IMR-90 (cell line): ENCODE measurements around the gene ARHGAP23. TPM values are rescaled to one million over a fixed set of nuclear protein-coding genes. Genes with fewer than 3 reads are reported as not detected.
A peak's percentile ranks its signal among the peaks of the same experiment; 100 is the strongest.

Experiments used
- ATAC-seq: fragments of 200-7000 bp; cut with Tn5 transposase; 2 replicates; pipeline ENCODE4 v1.9.1; 2020; ENCODE audit warnings: low read depth, mild to moderate bottlenecking, moderate library complexity
- BruUV-seq: library from RNA; stranded (reverse); fragments of 400-500 nt; replicated peaks from 2 replicates; lab custom pipeline; 2021; lab: Mats Ljungman, UMichigan
- CTCF ChIA-PET: fragments of 300-600 bp; formaldehyde crosslinking; extraction: SDS; loops from one replicate; lab custom pipeline; 2021; ENCODE audit warnings: antibody characterized with exemption; lab: Yijun Ruan, JAX
- POLR2A ChIA-PET: fragments of 300-600 bp; sonication (Branson Sonifier 250); formaldehyde crosslinking; loops from one replicate; lab custom pipeline; 2022; ENCODE audit warnings: antibody characterized with exemption; ENCODE audit not compliant: unreplicated experiment; lab: Charles Lee
- DNase-seq: peaks from one replicate; pipeline ENCODE4 v3.0.0; 2013
- H2AFZ ChIP-seq: replicated peaks from 2 replicates; pipeline ENCODE3; 2013; ENCODE audit warnings: low read length, mild to moderate bottlenecking; ENCODE audit not compliant: poor library complexity
- H2AK5ac ChIP-seq: 2 replicates; pipeline ENCODE4 v1.6.1; 2013; ENCODE audit warnings: low read depth, low read length, inconsistent platforms
- H2AK9ac ChIP-seq: replicated peaks from 2 replicates; pipeline ENCODE3; 2013; ENCODE audit warnings: mild to moderate bottlenecking, low read depth, low read length, moderate library complexity; ENCODE audit not compliant: poor library complexity
- H2BK120ac ChIP-seq: 2 replicates; pipeline ENCODE4 v1.6.1; 2013; ENCODE audit warnings: low read depth, low read length, inconsistent platforms
- H2BK15ac ChIP-seq: 3 replicates; pipeline ENCODE4 v1.6.1; 2013; ENCODE audit warnings: low read depth, low read length, inconsistent platforms
- H2BK20ac ChIP-seq: 2 replicates; pipeline ENCODE4 v1.6.1; 2013; ENCODE audit warnings: low read depth, mild to moderate bottlenecking, inconsistent platforms, low read length, moderate library complexity
- H2BK5ac ChIP-seq: 2 replicates; pipeline ENCODE4 v1.6.1; 2013; ENCODE audit warnings: mild to moderate bottlenecking, low read depth, low read length, inconsistent platforms; ENCODE audit not compliant: poor library complexity, severe bottlenecking
- H3K14ac ChIP-seq: replicated peaks from 2 replicates; pipeline ENCODE4 v1.6.1; 2013; ENCODE audit warnings: low read depth, low read length, inconsistent platforms
- H3K18ac ChIP-seq: 2 replicates; pipeline ENCODE4 v1.6.1; 2013; ENCODE audit warnings: low read depth, low read length, control low read depth
- H3K23ac ChIP-seq: 2 replicates; pipeline ENCODE4 v1.6.1; 2013; ENCODE audit warnings: low read depth, low read length, inconsistent platforms
- H3K27ac ChIP-seq: 2 replicates; pipeline ENCODE4 v1.5.1; 2013; ENCODE audit warnings: mild to moderate bottlenecking, control low read depth, low read length; ENCODE audit not compliant: insufficient read depth
- H3K27me3 ChIP-seq: 2 replicates; pipeline ENCODE4 v1.6.1; 2013; ENCODE audit warnings: low read length; ENCODE audit not compliant: control insufficient read depth, insufficient read depth
- H3K36me3 ChIP-seq: 2 replicates; pipeline ENCODE4 v1.6.1; 2013; ENCODE audit warnings: low read length, mixed read lengths; ENCODE audit not compliant: control insufficient read depth, insufficient read depth
- H3K4ac ChIP-seq: 2 replicates; pipeline ENCODE4 v1.6.1; 2013; ENCODE audit warnings: low read depth, low read length, inconsistent platforms
- H3K4me1 ChIP-seq: 2 replicates; pipeline ENCODE4 v1.6.1; 2013; ENCODE audit warnings: low read length, mixed read lengths; ENCODE audit not compliant: control insufficient read depth, insufficient read depth
- H3K4me2 ChIP-seq: 2 replicates; pipeline ENCODE4 v1.6.1; 2013; ENCODE audit warnings: low read depth, mild to moderate bottlenecking, control low read depth, low read length, moderate library complexity
- H3K4me3 ChIP-seq: 2 replicates; pipeline ENCODE4 v1.5.1; 2013; ENCODE audit warnings: low read depth, mild to moderate bottlenecking, control low read depth, low read length, moderate library complexity; ENCODE audit not compliant: insufficient read depth
- H3K56ac ChIP-seq: 2 replicates; pipeline ENCODE4 v1.6.1; 2013; ENCODE audit warnings: low read length, inconsistent platforms; ENCODE audit not compliant: insufficient read depth; ENCODE audit errors: extremely low read depth
- H3K79me1 ChIP-seq, 2 experiments: 2 replicates each; pipeline ENCODE4 v1.6.1; 2013; ENCODE audit warnings: low read length in 2 of 2, inconsistent platforms in 1 of 2, low read depth in 1 of 2
- H3K9ac ChIP-seq: 2 replicates; pipeline ENCODE4 v1.6.1; 2013; ENCODE audit warnings: low read depth, low read length, control low read depth
- H3K9me1 ChIP-seq: 2 replicates; pipeline ENCODE4 v1.6.1; 2013; ENCODE audit warnings: low read length, inconsistent platforms; ENCODE audit not compliant: insufficient read depth
- H3K9me3 ChIP-seq: 2 replicates; pipeline ENCODE4 v1.6.1; 2013; ENCODE audit warnings: low read length; ENCODE audit not compliant: control insufficient read depth, insufficient read depth
- H4K20me1 ChIP-seq: 2 replicates; pipeline ENCODE4 v1.6.1; 2013; ENCODE audit warnings: low read length, inconsistent platforms; ENCODE audit not compliant: insufficient read depth
- H4K5ac ChIP-seq: 2 replicates; pipeline ENCODE4 v1.6.1; 2013; ENCODE audit warnings: mild to moderate bottlenecking, low read depth, low read length, control low read depth
- H4K8ac ChIP-seq, 2 experiments: 2 replicates each; pipeline ENCODE4 v1.6.1; 2013; ENCODE audit warnings: low read depth in 2 of 2, low read length in 2 of 2, control low read depth in 1 of 2, inconsistent platforms in 1 of 2
- H4K91ac ChIP-seq: 2 replicates; pipeline ENCODE4 v1.6.1; 2013; ENCODE audit warnings: low read depth, low read length, inconsistent platforms; ENCODE audit not compliant: insufficient read depth
- BHLHE40 ChIP-seq: fragments of 150-350 bp; IDR thresholded peaks from 2 replicates; pipeline ENCODE4 v1.6.1; 2016; ENCODE audit warnings: mild to moderate bottlenecking, low read depth, low read length
- CHD1 ChIP-seq: IDR thresholded peaks from 2 replicates; pipeline ENCODE4 v1.6.1; 2012; ENCODE audit warnings: low read depth, low read length, improper control_type of control experiment
- WGBS, 2 experiments: methylation state at CpG; one replicate each; pipeline versions ENCODE4 v1.1.5 to v1.1.7; 2013; ENCODE audit warnings: missing lambda C conversion rate in 2 of 2; ENCODE audit not compliant: insufficient read length in 1 of 2; ENCODE audit errors: extremely low coverage in 2 of 2; 5-methylcytosine and 5-hydroxymethylcytosine counted together
- dilution Hi-C: fragments of 300-500 bp; cut with HindIII; formaldehyde crosslinking; loops from one replicate; pipeline ENCODE4 v1.14.3; 2018; ENCODE audit warnings: low sequenced_read_pairs; ENCODE audit not compliant: unreplicated experiment
- in situ Hi-C: fragments of 300-500 bp; cut with MboI; formaldehyde crosslinking; loops from 3 replicates; pipeline ENCODE4 v1.14.3; 2019; ENCODE audit warnings: low sequenced_read_pairs, inconsistent platforms, mixed read lengths
- intact Hi-C: fragments of 100-400 bp; cut with micrococcal nuclease; formaldehyde crosslinking; loops from 2 replicates; pipeline ENCODE4 v1.10.0; 2022
- polyA plus RNA-seq, 3 experiments: library from polyadenylated mRNA; depleted of rRNA; stranded (reverse); fragments of >200 nt; gene quantifications; 2 replicates each; pipeline ENCODE4 v1.2.3, GENCODE V29; 2012; ENCODE audit warnings: low replicate concordance in 1 of 3
- total RNA-seq: library from RNA; depleted of rRNA; stranded (reverse); fragments of >200 nt; gene quantifications from 2 replicates; pipeline ENCODE4 v1.2.3, GENCODE V29; 2012

ARHGAP23 gene
- total and polyA plus RNA-seq, 2 of the 4 experiments (the other 2 are of a cell fraction), result 9.3 to 43.3 TPM

DNA sequence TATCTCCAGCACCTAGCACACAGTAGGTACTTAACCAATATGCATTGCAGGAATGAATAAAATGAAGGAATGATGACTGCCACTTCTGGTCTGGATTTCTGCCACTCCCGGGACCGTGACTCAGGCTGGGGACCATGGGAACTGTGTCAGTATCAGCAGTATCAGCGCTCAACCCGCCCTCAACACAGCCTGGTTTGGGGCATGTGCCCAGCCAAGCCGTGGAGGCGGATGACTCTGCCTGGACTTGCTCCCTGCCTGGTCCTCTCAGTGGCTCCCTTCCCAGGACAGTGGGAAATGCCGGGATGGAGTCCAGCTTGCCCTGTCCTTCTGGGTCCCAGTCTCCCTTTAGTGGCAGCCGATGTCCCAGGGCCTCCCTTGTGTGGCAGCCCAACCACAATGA, 122.4 kb downstream of the ARHGAP23 start:
- no peak overlapping the region for H3K18ac ChIP-seq
- no peaks in the 10 kb centered on the region for H3K36me3 ChIP-seq
- peak; percentile 54 for DNase-seq
- no peaks in the 10 kb centered on the region for H3K4me1 ChIP-seq
- WGBS, 2 experiments, result 56% methylated on average over 8 of the region's 8 CpGs; no CpG with 5 or more reads in 1 of the 2 experiments
- no peak overlapping the region for H3K56ac ChIP-seq
- H4K5ac ChIP-seq, result no peak overlapping the region
- no peak overlapping the region for H2BK120ac ChIP-seq
- no peak overlapping the region for H3K4me2 ChIP-seq
- no peak overlapping the region for H3K9ac ChIP-seq
- no peaks in the 10 kb centered on the region for H3K79me1 ChIP-seq
- ATAC-seq, result peak; percentile 83
- no peak overlapping the region for H2BK15ac ChIP-seq
- H3K9me1 ChIP-seq, result 0 out of 2 replicates have a peak, but pooled peaks cover 2% of the 10 kb centered on the region
- H4K91ac ChIP-seq, result no peak overlapping the region
- in situ Hi-C loops, result no loop called here
- BruUV-seq, result no TSS peak
- H3K27ac ChIP-seq, result no peak overlapping the region
- H3K27me3 ChIP-seq, result peaks cover 58% of the 10 kb centered on the region
- TF ChIP-seq CHD1 (no peak), BHLHE40 (0 out of 2 replicates have a peak, but pooled peaks have one; percentile 22)
- ChIA-PET CTCF (no interaction called here), POLR2A (no interaction called here)
- no peaks in the 10 kb centered on the region; the same call in 1 of the 2 replicates for H3K9me3 ChIP-seq
- H2AFZ ChIP-seq, result peak overlapping the region; percentile 26
- H2BK5ac ChIP-seq, result no peak overlapping the region
- dilution Hi-C loops, result no loop called here
- no peak overlapping the region for H4K8ac ChIP-seq
- H3K23ac ChIP-seq, result no peak overlapping the region
- H3K4ac ChIP-seq, result no peak overlapping the region
- H2AK9ac ChIP-seq, result no peak overlapping the region
- H4K20me1 ChIP-seq, result no peaks in the 10 kb centered on the region
- no peak overlapping the region for H3K4me3 ChIP-seq
- H2AK5ac ChIP-seq, result no peak overlapping the region
- no peak overlapping the region for H3K14ac ChIP-seq
- H2BK20ac ChIP-seq, result no peak overlapping the region
- intact Hi-C loops, result no loop called here
